K562 (cell line): Measurements from ENCODE around the gene CARD8. TPM values are rescaled to one million over a fixed set of nuclear protein-coding genes. Genes with fewer than 3 reads are reported as not detected.

Experiments
- ARID2 ChIP-seq: fragments of 450-650 bp; IDR thresholded peaks from 2 replicates; pipeline ENCODE4 v1.6.1; 2017; ENCODE audit warnings: antibody characterized with exemption, mild to moderate bottlenecking
- CBFA2T3 ChIP-seq: fragments of 450-650 bp; IDR thresholded peaks from 2 replicates; pipeline ENCODE4 v1.6.1; 2017
- ESRRB ChIP-seq: fragments of 250-450 bp; sonication (Bioruptor Pico); IDR thresholded peaks from 2 replicates; pipeline ENCODE4 v1.5.0; 2020; ENCODE audit warnings: mild to moderate bottlenecking, moderate library complexity, borderline replicate concordance
- JUNB ChIP-seq: fragments of 450-650 bp; formaldehyde crosslinking; conservative IDR thresholded peaks from 2 replicates; pipeline ENCODE4 v1.4.0; 2020; ENCODE audit warnings: mild to moderate bottlenecking
- MEIS2 ChIP-seq: fragments of 450-650 bp; IDR thresholded peaks from 2 replicates; pipeline ENCODE4 v1.6.1; 2014; ENCODE audit warnings: mild to moderate bottlenecking; ENCODE audit not compliant: partially characterized antibody
- NCOA1 ChIP-seq: fragments of 450-650 bp; IDR thresholded peaks from 2 replicates; pipeline ENCODE4 v1.6.1; 2016; ENCODE audit warnings: low read depth
- PCBP2 ChIP-seq: fragments of 200-400 bp; formaldehyde crosslinking; IDR thresholded peaks from 2 replicates; pipeline ENCODE4 v1.6.1; 2018; ENCODE audit warnings: low read length, low read depth, mild to moderate bottlenecking, moderate library complexity; ENCODE audit not compliant: poor library complexity, severe bottlenecking
- RBM25 ChIP-seq: fragments of 200-400 bp; formaldehyde crosslinking; IDR thresholded peaks from 2 replicates; pipeline ENCODE4 v1.6.1; 2018; ENCODE audit warnings: low read length, low read depth, moderate library complexity; ENCODE audit not compliant: severe bottlenecking
- SIN3A ChIP-seq, 2 experiments: fragments of 150-350 bp in 1 of 2; IDR thresholded peaks; 2 replicates each; pipeline ENCODE4 v1.6.1; 2011 to 2016; ENCODE audit warnings: borderline replicate concordance in 2 of 2, low read depth in 2 of 2, low read length in 2 of 2, mild to moderate bottlenecking in 2 of 2, moderate library complexity in 2 of 2; ENCODE audit not compliant: control insufficient read depth in 1 of 2
- STAG1 ChIP-seq: sonication (generic); formaldehyde crosslinking; IDR thresholded peaks from 2 replicates; pipeline ENCODE4 v1.5.0; 2020; ENCODE audit warnings: missing genetic modification reagents, borderline replicate concordance
- TEAD4 ChIP-seq, 2 experiments: sonication (generic) in 1 of 2; formaldehyde crosslinking in 1 of 2; IDR thresholded peaks; 2 replicates each; pipeline versions ENCODE4 v1.6.1 to v1.8.0; 2012 to 2022; ENCODE audit warnings: borderline replicate concordance in 1 of 2, inconsistent platforms in 1 of 2, low read length in 1 of 2, mild to moderate bottlenecking in 1 of 2, missing genetic modification reagents in 1 of 2
- ZNF140 ChIP-seq: fragments of 250-450 bp; sonication (Bioruptor Pico); IDR thresholded peaks from 2 replicates; pipeline ENCODE4 v1.8.0; 2021; ENCODE audit warnings: moderate library complexity, mild to moderate bottlenecking, inconsistent platforms
- ZNF263 ChIP-seq: sonication (generic); formaldehyde crosslinking; IDR thresholded peaks from 2 replicates; pipeline ENCODE4 v1.8.0; 2022; ENCODE audit warnings: mild to moderate bottlenecking, missing genetic modification reagents, borderline replicate concordance
- ZNF778 ChIP-seq: fragments of 450-650 bp; formaldehyde crosslinking; IDR thresholded peaks from 2 replicates; pipeline ENCODE4 v1.4.0; 2020; ENCODE audit warnings: mild to moderate bottlenecking, moderate library complexity
- polyA plus RNA-seq, 8 experiments: library from polyadenylated mRNA; depleted of rRNA in 4 of 8; stranded (reverse) in 5 of 8; unstranded in 3 of 8; fragments of >200 nt; fragmentation: Nextera tagmentation in 2 of 8; fragmentation: Illumina TruSeq in 1 of 8; extraction: Ambion mirVana in 2 of 8; extraction: Trizol in 1 of 8; gene quantifications; 2 replicates each; pipeline versions ENCODE4 v1.2.1 to v1.2.3, GENCODE V29; 2011 to 2014; ENCODE audit warnings: inconsistent platforms in 1 of 8, missing spikeins in 1 of 8
- total RNA-seq, 7 experiments: library from RNA; depleted of rRNA in 6 of 7; stranded (reverse); fragments of >200 nt in 6 of 7; fragmentation: Illumina TruSeq in 2 of 7; extraction: Trizol in 2 of 7; gene quantifications; 2 replicates each; pipeline versions ENCODE4 v1.2.1 to v1.2.3, GENCODE V29; 2011 to 2021; ENCODE audit warnings: low replicate concordance in 1 of 7
- TF ChIP-seq, protein P1 (sequence below): sonication (generic); formaldehyde crosslinking; IDR thresholded peaks from 2 replicates; pipeline ENCODE4 v1.8.0; 2022; ENCODE audit warnings: mild to moderate bottlenecking, missing genetic modification reagents
- TF ChIP-seq, protein P2 (sequence below), 2 experiments: fragments of 450-650 bp in 1 of 2; IDR thresholded peaks; 2 replicates each; pipeline ENCODE4 v1.6.1; 2011 to 2017; ENCODE audit warnings: low read depth in 2 of 2, antibody characterized with exemption in 1 of 2, borderline replicate concordance in 1 of 2, low read length in 1 of 2, mild to moderate bottlenecking in 1 of 2, mixed read lengths in 1 of 2; ENCODE audit not compliant: control insufficient read depth in 1 of 2
- TF ChIP-seq, protein P3 (sequence below), 2 experiments: fragments of 450-650 bp in 1 of 2; sonication (generic) in 1 of 2; formaldehyde crosslinking in 1 of 2; IDR thresholded peaks in 1 of 2; conservative IDR thresholded peaks in 1 of 2; 2 replicates each; pipeline versions ENCODE4 v1.6.1 to v1.8.1; 2016 to 2023; ENCODE audit warnings: mild to moderate bottlenecking in 2 of 2, moderate library complexity in 2 of 2, inconsistent platforms in 1 of 2, missing genetic modification reagents in 1 of 2
- TF ChIP-seq, protein P4 (sequence below): sonication (generic); formaldehyde crosslinking; IDR thresholded peaks from 2 replicates; pipeline ENCODE4 v1.8.1; 2022; ENCODE audit warnings: missing genetic modification reagents

The CARD8 gene
- total and polyA plus RNA-seq, 9 of the 15 experiments (the other 6 are each of a cell fraction or from before 2014, with no cell fraction given) = 11.5 to 26.4 (median 20.8) TPM

DNA sequence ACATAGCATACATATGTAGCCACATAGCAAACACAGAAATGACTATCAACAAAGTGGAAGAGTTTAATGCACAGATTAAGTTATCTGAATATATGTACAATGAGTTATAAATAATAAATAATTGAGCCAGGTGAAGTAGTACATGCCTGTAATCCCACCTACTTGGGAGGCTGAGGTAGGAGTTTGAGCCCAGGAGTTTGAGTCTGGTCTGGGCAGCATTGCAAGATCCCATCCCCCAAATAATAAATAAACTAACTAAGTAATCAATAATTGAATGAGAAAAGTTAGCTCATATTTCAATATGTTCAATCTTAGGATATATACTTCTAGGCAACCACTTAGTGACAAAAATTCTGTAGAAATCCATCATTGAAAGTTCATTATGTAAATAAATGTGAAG lies 1.7 kb downstream of the CARD8 start (continued):
- TF ChIP-seq, protein P1, sequence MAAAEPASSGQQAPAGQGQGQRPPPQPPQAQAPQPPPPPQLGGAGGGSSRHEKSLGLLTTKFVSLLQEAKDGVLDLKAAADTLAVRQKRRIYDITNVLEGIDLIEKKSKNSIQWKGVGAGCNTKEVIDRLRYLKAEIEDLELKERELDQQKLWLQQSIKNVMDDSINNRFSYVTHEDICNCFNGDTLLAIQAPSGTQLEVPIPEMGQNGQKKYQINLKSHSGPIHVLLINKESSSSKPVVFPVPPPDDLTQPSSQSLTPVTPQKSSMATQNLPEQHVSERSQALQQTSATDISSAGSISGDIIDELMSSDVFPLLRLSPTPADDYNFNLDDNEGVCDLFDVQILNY = no peak
- peak; percentile 50 for TF ChIP-seq MEIS2
- no peak for TF ChIP-seq ESRRB (CRISPR knock-in tag)
- TF ChIP-seq CBFA2T3 = peak; percentile 23; the same call in 1 of the 2 replicates
- TF ChIP-seq NCOA1 = no peak
- TF ChIP-seq PCBP2 = no peak
- TF ChIP-seq STAG1 = no peak
- TF ChIP-seq, protein P2, sequence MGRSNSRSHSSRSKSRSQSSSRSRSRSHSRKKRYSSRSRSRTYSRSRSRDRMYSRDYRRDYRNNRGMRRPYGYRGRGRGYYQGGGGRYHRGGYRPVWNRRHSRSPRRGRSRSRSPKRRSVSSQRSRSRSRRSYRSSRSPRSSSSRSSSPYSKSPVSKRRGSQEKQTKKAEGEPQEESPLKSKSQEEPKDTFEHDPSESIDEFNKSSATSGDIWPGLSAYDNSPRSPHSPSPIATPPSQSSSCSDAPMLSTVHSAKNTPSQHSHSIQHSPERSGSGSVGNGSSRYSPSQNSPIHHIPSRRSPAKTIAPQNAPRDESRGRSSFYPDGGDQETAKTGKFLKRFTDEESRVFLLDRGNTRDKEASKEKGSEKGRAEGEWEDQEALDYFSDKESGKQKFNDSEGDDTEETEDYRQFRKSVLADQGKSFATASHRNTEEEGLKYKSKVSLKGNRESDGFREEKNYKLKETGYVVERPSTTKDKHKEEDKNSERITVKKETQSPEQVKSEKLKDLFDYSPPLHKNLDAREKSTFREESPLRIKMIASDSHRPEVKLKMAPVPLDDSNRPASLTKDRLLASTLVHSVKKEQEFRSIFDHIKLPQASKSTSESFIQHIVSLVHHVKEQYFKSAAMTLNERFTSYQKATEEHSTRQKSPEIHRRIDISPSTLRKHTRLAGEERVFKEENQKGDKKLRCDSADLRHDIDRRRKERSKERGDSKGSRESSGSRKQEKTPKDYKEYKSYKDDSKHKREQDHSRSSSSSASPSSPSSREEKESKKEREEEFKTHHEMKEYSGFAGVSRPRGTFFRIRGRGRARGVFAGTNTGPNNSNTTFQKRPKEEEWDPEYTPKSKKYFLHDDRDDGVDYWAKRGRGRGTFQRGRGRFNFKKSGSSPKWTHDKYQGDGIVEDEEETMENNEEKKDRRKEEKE (IDR thresholded peaks at IDR 0.05; ENCODE audit: borderline replicate concordance in 1 of 2, control insufficient read depth in 1 of 2, low read depth in 2 of 2, low read length in 1 of 2) = no peak
- no peak for TF ChIP-seq ZNF778 (CRISPR knock-in tag)
- TF ChIP-seq ZNF140 (CRISPR knock-in tag) = no peak
- TF ChIP-seq, protein P3, sequence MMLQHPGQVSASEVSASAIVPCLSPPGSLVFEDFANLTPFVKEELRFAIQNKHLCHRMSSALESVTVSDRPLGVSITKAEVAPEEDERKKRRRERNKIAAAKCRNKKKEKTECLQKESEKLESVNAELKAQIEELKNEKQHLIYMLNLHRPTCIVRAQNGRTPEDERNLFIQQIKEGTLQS (IDR thresholded peaks at IDR 0.05) = no peak
- TF ChIP-seq, protein P3 (CRISPR knock-in tag; conservative IDR thresholded peaks at IDR 0.05) = no peak
- TF ChIP-seq, protein P4, sequence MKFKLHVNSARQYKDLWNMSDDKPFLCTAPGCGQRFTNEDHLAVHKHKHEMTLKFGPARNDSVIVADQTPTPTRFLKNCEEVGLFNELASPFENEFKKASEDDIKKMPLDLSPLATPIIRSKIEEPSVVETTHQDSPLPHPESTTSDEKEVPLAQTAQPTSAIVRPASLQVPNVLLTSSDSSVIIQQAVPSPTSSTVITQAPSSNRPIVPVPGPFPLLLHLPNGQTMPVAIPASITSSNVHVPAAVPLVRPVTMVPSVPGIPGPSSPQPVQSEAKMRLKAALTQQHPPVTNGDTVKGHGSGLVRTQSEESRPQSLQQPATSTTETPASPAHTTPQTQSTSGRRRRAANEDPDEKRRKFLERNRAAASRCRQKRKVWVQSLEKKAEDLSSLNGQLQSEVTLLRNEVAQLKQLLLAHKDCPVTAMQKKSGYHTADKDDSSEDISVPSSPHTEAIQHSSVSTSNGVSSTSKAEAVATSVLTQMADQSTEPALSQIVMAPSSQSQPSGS = no peak
- TF ChIP-seq JUNB (CRISPR knock-in tag) = no peak
- no peak for TF ChIP-seq SIN3A (IDR thresholded peaks at IDR 0.05; ENCODE audit: borderline replicate concordance in 2 of 2, control insufficient read depth in 1 of 2, low read depth in 2 of 2, low read length in 2 of 2)
- no peak for TF ChIP-seq ARID2
- TF ChIP-seq TEAD4 (IDR thresholded peaks at IDR 0.05; ENCODE audit: low read length) = no peak
- TF ChIP-seq TEAD4 (CRISPR knock-in tag; IDR thresholded peaks at IDR 0.05; ENCODE audit: borderline replicate concordance) = no peak
- no peak for TF ChIP-seq ZNF263 (CRISPR knock-in tag)
- peak; percentile 64 for TF ChIP-seq RBM25
